Stimulated activated CD4-positive, alpha-beta T cell treated with anti-CD3 and anti-CD28 coated beads, TNF-alpha, amount 100 ng/mL, for 4 hours (primary cell): ENCODE data around the gene INO80B.
"Not testable (repeated sequence)": the region's sequence is repeated elsewhere in the genome, so short reads cannot be mapped to it uniquely, and the experiment has no call there.

ENCODE experiments used
- DNase-seq, 3 experiments: peaks; one replicate each; pipeline ENCODE4 v3.0.0-alpha.2; 2020; ENCODE audit warnings: low read depth in 3 of 3

INO80B gene

DNA sequence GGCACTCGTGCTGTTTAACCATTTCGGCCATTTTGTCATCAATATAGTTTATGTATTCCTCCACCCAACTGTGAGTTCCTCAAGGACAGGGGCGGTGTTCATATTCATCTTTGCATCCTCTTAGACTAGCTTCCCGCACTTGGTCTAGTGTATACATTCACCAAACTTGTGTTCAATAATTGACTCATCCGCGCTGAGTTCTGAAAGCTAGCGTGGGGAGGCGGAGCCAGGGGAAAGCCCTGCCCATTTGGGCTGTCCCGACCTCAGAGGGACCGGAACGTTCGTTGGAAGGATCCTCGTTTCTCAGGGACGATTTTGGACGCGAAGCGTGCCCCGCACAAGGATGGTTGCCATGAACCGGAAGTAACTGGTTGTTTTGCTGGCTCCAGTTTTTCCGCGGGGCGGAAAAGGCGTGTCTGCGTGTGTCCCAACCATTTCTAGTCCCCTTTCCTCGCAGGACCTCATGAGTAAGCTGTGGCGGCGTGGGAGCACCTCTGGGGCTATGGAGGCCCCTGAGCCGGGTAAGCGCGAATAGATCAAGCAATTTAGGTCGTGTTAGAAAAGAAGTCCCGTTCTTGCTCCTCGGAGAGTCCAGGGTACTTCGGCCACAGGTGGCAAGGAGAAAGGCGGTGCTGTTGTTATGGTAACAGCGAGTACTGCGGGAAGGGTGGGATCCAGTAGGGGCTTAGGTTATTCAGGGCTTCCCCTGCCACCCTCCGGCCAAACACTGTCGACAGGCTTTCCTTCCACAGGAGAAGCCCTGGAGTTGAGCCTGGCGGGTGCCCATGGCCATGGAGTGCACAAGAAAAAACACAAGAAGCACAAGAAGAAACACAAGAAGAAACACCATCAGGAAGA lies at the start of gene INO80B:
INO80B (plus strand) TSS at position 434 of the 858 bp plus-strand sequence; CDS start at position 464, 30 bp downstream.
- DNase-seq: peak; percentile 88 to 97 (median 97)

GRCh38 chr2:74406035-74406434 lies 48.9 kb upstream of the INO80B start:
- DNase-seq: no peak

DNA sequence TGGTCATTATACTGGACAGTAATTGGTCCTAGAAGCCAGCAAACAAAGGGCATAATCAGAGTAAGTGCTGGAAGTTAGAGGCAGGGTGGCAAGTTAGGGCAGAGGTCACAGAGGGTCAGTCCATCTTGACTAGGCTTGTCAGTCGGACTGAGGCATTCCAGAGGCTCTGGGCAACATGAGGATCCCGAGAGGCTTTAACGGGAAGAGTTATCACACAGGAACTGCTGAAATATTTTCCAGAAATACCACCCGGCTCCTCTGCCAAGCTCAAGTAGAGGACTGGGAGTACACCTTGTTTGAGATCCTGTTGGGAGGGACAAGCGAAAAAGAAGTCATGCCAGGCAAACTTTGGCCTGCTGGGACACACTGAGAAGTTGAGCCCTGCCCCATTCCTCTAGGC lies 47.2 kb upstream of the INO80B start:
- DNase-seq: no peak

DNA sequence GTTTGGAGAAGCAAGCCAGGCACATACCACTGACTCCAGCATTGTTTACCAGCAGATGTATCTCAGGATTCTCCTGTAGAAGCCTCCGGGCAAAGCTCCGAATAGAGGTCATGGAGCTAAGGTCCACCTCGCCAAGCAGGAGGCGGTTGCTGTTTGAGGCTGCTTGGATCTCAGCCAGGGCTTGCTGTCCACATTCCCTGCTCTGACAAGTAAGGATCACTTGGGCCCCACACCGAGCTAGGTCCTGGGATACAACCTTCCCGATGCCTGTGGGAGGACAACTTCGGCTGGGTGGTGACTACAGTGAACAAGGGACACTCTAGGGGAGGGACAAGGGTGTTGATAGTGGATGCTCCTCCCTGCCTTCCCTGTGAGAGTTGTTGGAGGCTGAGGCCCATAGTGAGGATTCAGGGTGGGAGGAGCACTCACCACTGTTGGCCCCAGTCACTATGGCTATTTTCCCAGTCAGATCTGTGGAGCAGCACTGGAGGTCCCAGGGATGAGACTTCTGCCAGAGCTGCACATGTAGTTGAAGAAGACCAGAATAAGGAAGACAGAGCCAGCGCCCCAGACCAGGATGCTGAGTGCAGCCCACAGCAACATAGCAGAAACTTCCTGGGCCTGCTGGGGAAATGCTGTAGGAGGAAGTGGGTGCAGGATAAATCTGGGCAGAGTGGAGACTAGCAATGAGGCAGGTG lies 41.7 kb upstream of the INO80B start:
- DNase-seq: no peak

DNA sequence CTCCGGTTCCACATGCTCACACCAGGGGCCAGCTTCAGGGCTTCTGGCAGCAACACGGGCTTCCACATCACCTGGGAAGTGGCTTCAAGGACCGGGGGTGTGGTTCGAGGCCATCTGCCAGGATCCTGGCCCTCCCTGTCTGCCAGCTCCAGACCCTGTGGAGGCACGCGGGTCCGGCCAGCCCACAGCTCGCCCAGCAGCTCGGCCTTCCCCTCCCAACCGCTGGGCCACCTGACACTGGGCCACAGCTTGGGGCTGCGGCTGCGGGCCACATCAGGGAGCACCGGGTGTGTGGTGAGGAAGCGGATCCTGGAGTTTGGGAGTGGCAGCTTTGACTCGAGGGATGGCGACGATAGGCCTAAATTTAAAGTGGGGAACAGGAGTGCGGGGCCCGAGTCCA lies 40.4 kb upstream of the INO80B start:
- no peak for DNase-seq

DNA sequence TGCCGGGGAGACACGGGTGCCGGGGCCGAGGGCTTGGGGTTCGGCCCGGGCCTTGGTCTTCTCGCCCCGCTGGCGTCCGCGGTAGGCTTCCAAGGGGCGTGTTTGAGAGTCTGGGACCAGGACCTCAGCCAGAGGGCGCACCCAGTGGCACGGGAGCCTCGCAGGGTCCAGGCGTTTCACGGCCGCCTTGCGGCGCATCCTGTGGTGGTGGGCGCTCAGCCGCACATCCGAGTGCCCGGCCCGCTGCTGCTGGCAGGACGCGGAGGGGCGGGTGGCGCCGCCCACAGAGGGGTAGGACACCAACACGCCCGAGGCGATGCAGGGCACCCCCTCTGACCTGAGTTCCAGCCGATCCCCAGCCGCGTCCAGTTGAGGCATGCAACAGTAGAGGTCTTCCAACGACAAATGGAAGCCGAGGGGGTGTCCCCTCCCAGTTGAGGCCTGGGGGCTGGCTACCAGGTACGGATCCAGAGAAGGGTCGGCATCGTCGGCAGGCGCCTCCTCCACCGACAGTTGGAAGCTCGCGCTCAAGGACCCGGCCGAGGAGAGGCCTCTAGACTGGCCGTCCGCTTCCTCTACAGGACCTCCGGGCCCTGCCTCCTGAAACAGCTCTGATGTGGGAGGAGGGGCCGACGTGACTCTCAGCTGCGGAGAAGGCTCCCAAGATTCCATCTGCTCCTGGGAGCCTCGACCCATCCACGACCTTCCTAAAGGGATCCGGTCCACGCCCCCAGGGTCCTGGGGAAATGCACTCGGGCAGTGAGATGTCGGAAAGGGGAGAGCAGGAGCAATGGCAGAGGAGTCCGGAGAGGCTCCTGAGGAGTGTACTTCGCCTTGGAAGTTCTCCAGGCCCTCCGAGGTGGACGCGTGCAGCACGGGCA lies 39.8 kb upstream of the INO80B start:
- peak in 1 of 3 experiments; percentile 13 for DNase-seq

GRCh38 chr2:74415762-74416395 lies 39.0 kb upstream of the INO80B start:
- no peak for DNase-seq

GRCh38 chr2:74416778-74417177 lies 38.1 kb upstream of the INO80B start:
- DNase-seq: no peak

GRCh38 chr2:74417197-74417596 lies 37.7 kb upstream of the INO80B start:
- no peak for DNase-seq

DNA sequence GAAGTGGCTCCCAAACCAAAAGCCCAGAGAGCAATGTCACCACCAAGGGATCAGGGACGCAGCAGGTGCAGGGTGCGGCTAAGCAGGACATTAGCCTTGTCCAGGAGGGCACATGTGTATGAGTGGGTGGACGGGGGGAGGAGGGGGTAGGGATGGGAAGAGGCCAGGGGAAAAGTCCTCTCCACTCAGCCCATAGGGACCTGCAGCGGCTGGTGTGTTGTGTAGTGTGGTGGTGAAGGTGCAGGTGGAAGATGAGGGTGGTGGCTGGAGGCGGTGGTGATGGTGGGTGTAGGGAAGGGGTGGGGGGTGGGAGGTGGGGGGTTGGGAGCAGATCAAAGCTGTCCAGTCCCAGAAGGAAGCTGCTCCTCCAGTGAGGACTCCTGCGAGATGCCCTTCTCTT lies 37.1 kb upstream of the INO80B start:
- DNase-seq: no peak

- no peak for DNase-seq
These were observed 36.6 kb upstream of the INO80B start for GRCh38 chr2:74418312-74418711.

- DNase-seq: no peak
These were observed 35.5 kb upstream of the INO80B start for GRCh38 chr2:74419345-74419744.

GRCh38 chr2:74420006-74420405 lies 34.9 kb upstream of the INO80B start:
- DNase-seq: no peak

DNA sequence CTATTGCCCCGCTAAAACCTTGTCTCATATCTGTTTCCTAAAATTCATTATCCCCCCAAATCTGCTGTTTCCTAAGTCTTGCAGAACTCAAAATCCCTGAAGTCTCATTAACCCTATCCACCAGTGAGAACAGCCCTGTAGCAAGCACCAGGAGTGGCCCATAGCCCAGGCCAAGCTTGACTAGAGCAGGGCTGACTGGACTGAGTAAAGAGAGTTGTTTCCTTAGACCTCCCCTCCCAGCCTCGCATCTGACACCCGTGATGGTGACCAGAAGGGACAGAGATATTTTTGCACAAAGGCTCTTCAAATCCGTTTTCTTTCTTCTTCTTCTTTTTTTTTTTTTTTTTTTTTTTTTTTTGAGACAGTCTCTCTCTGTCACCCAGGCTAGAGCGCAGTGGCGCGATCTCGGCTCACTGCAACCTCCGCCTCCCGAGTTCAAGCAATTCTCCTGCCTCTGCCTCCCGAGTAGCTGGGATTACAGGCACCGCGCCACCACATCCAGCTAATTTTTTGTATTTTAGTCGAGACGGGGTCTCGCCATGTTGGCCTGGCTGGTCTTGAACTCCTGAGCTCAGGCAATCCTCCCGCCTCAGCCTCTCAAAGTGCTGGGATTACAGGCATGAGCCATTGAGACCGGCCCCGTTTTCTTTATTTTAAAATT lies 34.3 kb upstream of the INO80B start:
- DNase-seq: not testable (repeated sequence)

GRCh38 chr2:74421221-74421870 lies 33.5 kb upstream of the INO80B start, which contains the start of the genes C2orf81 and WDR54:
Gene C2orf81, minus strand, starts transcription at chr2:74421619. Its CDS starts 59 bp downstream, at chr2:74421560.
Gene WDR54, plus strand, starts transcription at chr2:74421730. Its CDS starts 424 bp downstream, at chr2:74422154.
- DNase-seq: peak; percentile 86 to 88 (median 86)

DNA sequence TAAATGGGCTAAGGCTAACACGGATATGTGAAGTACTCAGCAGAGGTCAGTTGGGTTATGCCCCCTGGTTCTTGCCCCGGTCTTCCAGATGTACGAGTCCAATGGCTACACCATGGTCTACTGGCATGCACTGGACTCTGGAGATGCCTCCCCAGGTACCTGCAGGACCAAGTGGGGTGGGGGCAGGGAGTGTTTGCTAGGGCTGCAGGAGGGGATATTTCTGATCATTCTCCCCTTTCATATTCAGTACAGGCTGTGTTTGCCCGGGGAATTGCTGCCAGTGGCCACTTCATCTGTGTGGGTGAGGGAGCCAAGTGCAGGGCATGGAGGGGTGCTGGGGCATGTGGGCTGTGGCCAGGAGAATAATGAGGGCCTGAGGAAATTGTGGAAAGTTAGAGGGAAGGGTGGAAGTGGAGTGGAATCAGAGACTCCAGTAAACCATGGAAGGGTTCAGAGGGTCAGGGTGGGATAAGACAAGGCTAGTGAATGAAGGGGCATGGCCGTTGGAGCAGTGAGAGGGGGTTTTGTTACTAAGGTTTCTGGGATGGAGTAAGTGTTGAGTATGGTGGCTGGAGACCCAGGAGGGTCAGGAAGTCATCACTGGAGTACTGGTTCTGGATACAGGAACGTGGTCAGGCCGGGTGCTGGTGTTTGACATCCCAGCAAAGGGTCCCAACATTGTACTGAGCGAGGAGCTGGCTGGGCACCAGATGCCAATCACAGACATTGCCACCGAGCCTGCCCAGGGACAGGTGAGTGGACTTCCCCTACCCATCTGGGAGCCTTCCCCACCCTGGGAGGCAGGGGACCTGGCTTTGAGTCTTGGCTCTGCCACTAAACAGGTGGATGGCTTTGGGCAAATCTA lies 31.4 kb upstream of the INO80B start:
- no peak for DNase-seq

GRCh38 chr2:74424139-74424992 lies 30.5 kb upstream of the INO80B start:
- no peak for DNase-seq

DNA sequence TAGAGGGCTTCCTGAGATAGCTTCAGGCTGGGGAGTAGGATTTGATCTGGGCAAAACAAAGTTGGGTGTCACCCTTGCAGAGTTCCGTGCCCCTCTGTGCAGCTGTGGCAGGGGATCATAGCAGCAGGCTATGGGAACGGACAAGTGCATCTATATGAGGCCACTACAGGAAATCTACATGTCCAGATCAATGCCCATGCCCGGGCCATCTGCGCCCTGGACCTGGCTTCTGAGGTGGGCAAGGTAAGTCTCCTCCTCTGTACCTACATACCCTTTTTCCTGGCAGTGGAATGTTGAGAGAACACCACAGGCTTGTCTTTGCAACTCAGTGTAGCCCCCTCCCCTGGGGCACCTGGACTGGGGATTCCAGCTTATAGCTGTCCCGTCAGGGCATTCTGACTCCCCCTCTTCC lies 29.9 kb upstream of the INO80B start:
- no peak for DNase-seq
